Trophoblast cell (in vitro differentiated cells and primary cell): Measurements from ENCODE around the gene CSTF1.

Source experiments
- DNase-seq, 2 donors: peaks; one replicate each; pipeline ENCODE4 v3.0.0-alpha.2; 2016
- H2AFZ ChIP-seq: 2 replicates; pipeline ENCODE4 v1.6.1; 2013; ENCODE audit warnings: low read length, moderate library complexity, mild to moderate bottlenecking; ENCODE audit not compliant: insufficient read depth, poor library complexity
- H2AK5ac ChIP-seq: 2 replicates; pipeline ENCODE4 v1.6.1; 2013; ENCODE audit warnings: mild to moderate bottlenecking, low read length
- H2BK120ac ChIP-seq: 2 replicates; pipeline ENCODE4 v1.6.1; 2013; ENCODE audit warnings: low read length, mild to moderate bottlenecking, moderate library complexity; ENCODE audit not compliant: insufficient read depth, poor library complexity
- H2BK12ac ChIP-seq: 2 replicates; pipeline ENCODE4 v1.6.1; 2013; ENCODE audit warnings: mild to moderate bottlenecking, low read length, moderate library complexity
- H2BK5ac ChIP-seq: 2 replicates; pipeline ENCODE4 v1.6.1; 2013; ENCODE audit warnings: low read length, low read depth, moderate library complexity, mild to moderate bottlenecking; ENCODE audit not compliant: poor library complexity
- H3K14ac ChIP-seq: 2 replicates; pipeline ENCODE4 v1.6.1; 2013; ENCODE audit warnings: mild to moderate bottlenecking, low read length
- H3K18ac ChIP-seq: 2 replicates; pipeline ENCODE4 v1.6.1; 2013; ENCODE audit warnings: mild to moderate bottlenecking, low read length
- H3K23ac ChIP-seq: 2 replicates; pipeline ENCODE4 v1.6.1; 2013; ENCODE audit warnings: low read length
- H3K27ac ChIP-seq: 2 replicates; pipeline ENCODE4 v1.5.1; 2013; ENCODE audit warnings: low read depth, mild to moderate bottlenecking, inconsistent platforms, low read length, moderate library complexity
- H3K27me3 ChIP-seq: 2 replicates; pipeline ENCODE4 v1.6.1; 2013; ENCODE audit warnings: inconsistent platforms, mild to moderate bottlenecking, low read length, moderate library complexity; ENCODE audit not compliant: insufficient read depth
- H3K36me3 ChIP-seq, 2 experiments: 1 replicate in 1 of 2; 2 replicates in 1 of 2; pipeline ENCODE4 v1.6.1; 2013; ENCODE audit warnings: low read length in 2 of 2, mild to moderate bottlenecking in 2 of 2, moderate library complexity in 1 of 2; ENCODE audit not compliant: insufficient read depth in 2 of 2, control insufficient read depth in 1 of 2
- H3K4ac ChIP-seq: 2 replicates; pipeline ENCODE4 v1.6.1; 2013; ENCODE audit warnings: low read depth, mild to moderate bottlenecking, low read length, moderate library complexity
- H3K4me1 ChIP-seq, 2 experiments: 1 replicate in 1 of 2; 2 replicates in 1 of 2; pipeline ENCODE4 v1.6.1; 2013; ENCODE audit warnings: low read length in 2 of 2, mild to moderate bottlenecking in 2 of 2, moderate library complexity in 1 of 2; ENCODE audit not compliant: insufficient read depth in 2 of 2, control insufficient read depth in 1 of 2
- H3K4me2 ChIP-seq: 2 replicates; pipeline ENCODE4 v1.6.1; 2013; ENCODE audit warnings: inconsistent platforms, mild to moderate bottlenecking, low read length, moderate library complexity
- H3K4me3 ChIP-seq: 2 replicates; pipeline ENCODE4 v1.5.1; 2013; ENCODE audit warnings: mild to moderate bottlenecking, low read depth, low read length, inconsistent platforms
- H3K79me1 ChIP-seq: one replicate; pipeline ENCODE4 v1.6.1; 2013; ENCODE audit warnings: low read length
- H3K79me2 ChIP-seq: 2 replicates; pipeline ENCODE4 v1.6.1; 2013; ENCODE audit warnings: low read length, mild to moderate bottlenecking; ENCODE audit not compliant: control insufficient read depth, insufficient read depth, poor library complexity
- H3K9ac ChIP-seq: 2 replicates; pipeline ENCODE4 v1.6.1; 2013; ENCODE audit warnings: mild to moderate bottlenecking, low read length
- H3K9me3 ChIP-seq: 2 replicates; pipeline ENCODE4 v1.6.1; 2013; ENCODE audit warnings: low read depth, mild to moderate bottlenecking, control low read depth, inconsistent platforms, low read length; ENCODE audit not compliant: insufficient read depth
- H4K12ac ChIP-seq: 2 replicates; pipeline ENCODE4 v1.6.1; 2013; ENCODE audit warnings: low read depth, mild to moderate bottlenecking, low read length, moderate library complexity
- H4K8ac ChIP-seq: 2 replicates; pipeline ENCODE4 v1.6.1; 2013; ENCODE audit warnings: low read depth, mild to moderate bottlenecking, low read length, moderate library complexity
- H4K91ac ChIP-seq: one replicate; pipeline ENCODE4 v1.6.1; 2013; ENCODE audit warnings: low read depth, mild to moderate bottlenecking, low read length, moderate library complexity
- WGBS: extraction: QIAGEN DNeasy Blood & Tissue Kit; methylation state at CpG from one replicate; pipeline ENCODE4 v1.1.7; 2013; ENCODE audit warnings: missing lambda C conversion rate; ENCODE audit not compliant: insufficient read length, insufficient coverage; ENCODE audit errors: extremely low coverage; 5-methylcytosine and 5-hydroxymethylcytosine counted together

CSTF1 gene

DNA sequence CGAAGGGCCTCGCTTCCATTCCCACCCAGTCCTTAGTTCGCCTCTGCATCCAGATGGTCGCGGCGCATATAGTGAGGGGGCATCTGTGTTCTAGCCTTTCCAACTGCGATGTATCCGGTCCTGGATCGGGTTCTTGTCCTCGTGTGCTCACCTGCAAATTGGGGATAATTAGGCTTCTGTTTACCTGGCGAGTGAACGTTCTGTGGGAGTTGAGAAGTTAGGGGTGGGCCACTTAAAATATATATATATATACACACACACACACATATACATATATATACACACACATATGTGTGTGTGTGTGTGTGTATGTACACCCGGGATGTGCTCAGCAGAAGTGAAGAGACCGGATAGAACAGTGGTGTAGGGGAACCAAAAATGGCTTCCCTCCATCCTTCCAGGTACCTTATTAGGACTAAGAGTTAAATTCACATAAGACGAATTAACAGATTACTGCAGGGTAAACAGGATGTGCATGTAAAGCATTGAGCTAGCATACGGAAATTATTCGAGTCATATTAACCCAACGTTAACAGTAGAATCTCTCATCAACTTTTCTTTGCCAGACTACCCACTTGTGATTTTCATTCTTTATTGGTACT is 537 bp downstream of the CSTF1 start:
- WGBS = no CpG with 5 or more reads among the region's 18 CpGs
- H3K27me3 ChIP-seq = no peaks in the 10 kb centered on the region
- H2BK12ac ChIP-seq = no peak overlapping the region
- peaks cover 0 to 8% of the 10 kb centered on the region in 2 experiments for H3K4me1 ChIP-seq
- peak overlapping the region; percentile 13 for H2AFZ ChIP-seq
- peak overlapping the region; percentile 9 for H3K4ac ChIP-seq
- peak overlapping the region; percentile 40 for H4K8ac ChIP-seq
- H3K14ac ChIP-seq = peak overlapping the region; percentile 38
- peaks cover 9% of the 10 kb centered on the region for H3K79me1 ChIP-seq
- H3K9me3 ChIP-seq = no peaks in the 10 kb centered on the region
- peak overlapping the region; percentile 67 for H3K4me2 ChIP-seq
- H2BK5ac ChIP-seq = peak overlapping the region; percentile 66
- DNase-seq = no peak
- H2BK120ac ChIP-seq = peak overlapping the region; percentile 40
- H3K4me3 ChIP-seq = peak overlapping the region; percentile 90
- H2AK5ac ChIP-seq = no peak overlapping the region
- peaks cover 14% of the 10 kb centered on the region for H3K79me2 ChIP-seq
- peak overlapping the region; percentile 83 for H3K9ac ChIP-seq
- H3K27ac ChIP-seq = peak overlapping the region; percentile 81
- peak overlapping the region; percentile 78 for H4K12ac ChIP-seq
- H3K23ac ChIP-seq = no peak overlapping the region
- H3K36me3 ChIP-seq = peaks cover 12 to 40% of the 10 kb centered on the region in 2 experiments
- peak overlapping the region; percentile 17 for H4K91ac ChIP-seq
- H3K18ac ChIP-seq = peak overlapping the region; percentile 4

DNA sequence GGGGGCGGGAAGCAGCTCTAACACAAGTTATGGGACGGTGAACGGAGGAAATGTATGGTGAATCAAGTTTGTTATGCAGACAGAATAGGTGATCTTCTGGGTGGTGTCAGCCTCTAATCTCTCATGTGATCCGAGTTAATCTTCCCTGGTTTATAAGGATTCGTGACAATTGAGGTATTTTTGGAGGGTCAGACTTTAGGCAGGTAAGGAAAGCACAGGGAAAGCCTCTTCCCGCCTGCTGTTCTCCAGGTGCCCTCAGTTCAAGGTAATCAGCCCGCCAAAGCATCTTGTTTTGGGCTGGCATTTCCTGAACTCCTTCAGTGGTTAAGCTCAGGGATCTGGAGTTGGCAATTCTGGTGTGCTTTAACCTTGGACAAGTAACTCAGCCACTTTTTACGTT is 1.2 kb downstream of the CSTF1 start:
- Histone ChIP-seq H4K12ac (peak overlapping the region; percentile 41), H4K91ac (no peak overlapping the region), H3K4me3 (no peak overlapping the region), H3K9ac (no peak overlapping the region), H3K27me3 (no peaks in the 10 kb centered on the region), H3K79me1 (peaks cover 9% of the 10 kb centered on the region), H2BK5ac (no peak overlapping the region), H3K4ac (peak overlapping the region; percentile 60), H3K4me2 (peak overlapping the region; percentile 67), H3K9me3 (no peaks in the 10 kb centered on the region), H3K18ac (no peak overlapping the region), H3K79me2 (peaks cover 14% of the 10 kb centered on the region), H2AFZ (no peak overlapping the region), H2BK12ac (no peak overlapping the region), H3K27ac (no peak overlapping the region), H2AK5ac (no peak overlapping the region), H4K8ac (no peak overlapping the region), H2BK120ac (no peak overlapping the region), H3K4me1 (peaks cover 0 to 8% of the 10 kb centered on the region in 2 experiments), H3K36me3 (peaks cover 11 to 41% of the 10 kb centered on the region in 2 experiments), H3K23ac (no peak overlapping the region), H3K14ac (no peak overlapping the region)
- no peak for DNase-seq
- no CpG with 5 or more reads among the region's 8 CpGs for whole genome bisulfite sequencing

DNA sequence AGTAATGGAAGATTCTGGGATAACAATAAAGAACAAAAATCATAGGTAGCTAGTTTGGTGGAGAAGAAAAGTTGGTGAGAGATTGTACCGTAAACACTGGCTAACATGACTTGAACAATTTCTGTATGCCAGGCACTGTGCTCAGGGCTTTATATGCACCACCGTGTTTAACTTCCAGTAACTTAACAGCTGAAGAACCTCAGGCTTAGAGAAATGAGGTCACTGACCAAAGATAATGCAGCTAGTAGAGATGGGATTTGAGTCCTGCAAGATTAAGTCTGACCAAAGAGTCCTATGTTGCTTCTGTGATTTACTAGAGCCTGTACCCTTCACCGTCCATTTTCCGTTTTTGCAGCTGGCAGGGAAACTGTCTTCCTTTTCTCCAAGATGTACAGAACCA is 2.7 kb downstream of the CSTF1 start:
- no peak overlapping the region for H3K4me2 ChIP-seq
- H3K14ac ChIP-seq = no peak overlapping the region
- no CpG with 5 or more reads among the region's 4 CpGs for WGBS
- no peak overlapping the region for H2BK12ac ChIP-seq
- peaks cover 8 to 35% of the 10 kb centered on the region in 2 experiments for H3K36me3 ChIP-seq
- H4K91ac ChIP-seq = no peak overlapping the region
- H3K4me3 ChIP-seq = no peak overlapping the region
- H4K12ac ChIP-seq = no peak overlapping the region
- no peak overlapping the region for H3K23ac ChIP-seq
- no peak overlapping the region for H2AK5ac ChIP-seq
- H4K8ac ChIP-seq = no peak overlapping the region
- peaks cover 9% of the 10 kb centered on the region for H3K79me1 ChIP-seq
- H3K18ac ChIP-seq = no peak overlapping the region
- H3K9me3 ChIP-seq = no peaks in the 10 kb centered on the region
- no peak overlapping the region for H3K9ac ChIP-seq
- H3K4me1 ChIP-seq = peaks cover 0 to 8% of the 10 kb centered on the region in 2 experiments
- no peak overlapping the region for H3K27ac ChIP-seq
- no peaks in the 10 kb centered on the region for H3K27me3 ChIP-seq
- H2AFZ ChIP-seq = no peak overlapping the region
- H2BK120ac ChIP-seq = no peak overlapping the region
- no peak overlapping the region for H2BK5ac ChIP-seq
- no peak for DNase-seq
- peaks cover 14% of the 10 kb centered on the region for H3K79me2 ChIP-seq
- H3K4ac ChIP-seq = no peak overlapping the region

DNA sequence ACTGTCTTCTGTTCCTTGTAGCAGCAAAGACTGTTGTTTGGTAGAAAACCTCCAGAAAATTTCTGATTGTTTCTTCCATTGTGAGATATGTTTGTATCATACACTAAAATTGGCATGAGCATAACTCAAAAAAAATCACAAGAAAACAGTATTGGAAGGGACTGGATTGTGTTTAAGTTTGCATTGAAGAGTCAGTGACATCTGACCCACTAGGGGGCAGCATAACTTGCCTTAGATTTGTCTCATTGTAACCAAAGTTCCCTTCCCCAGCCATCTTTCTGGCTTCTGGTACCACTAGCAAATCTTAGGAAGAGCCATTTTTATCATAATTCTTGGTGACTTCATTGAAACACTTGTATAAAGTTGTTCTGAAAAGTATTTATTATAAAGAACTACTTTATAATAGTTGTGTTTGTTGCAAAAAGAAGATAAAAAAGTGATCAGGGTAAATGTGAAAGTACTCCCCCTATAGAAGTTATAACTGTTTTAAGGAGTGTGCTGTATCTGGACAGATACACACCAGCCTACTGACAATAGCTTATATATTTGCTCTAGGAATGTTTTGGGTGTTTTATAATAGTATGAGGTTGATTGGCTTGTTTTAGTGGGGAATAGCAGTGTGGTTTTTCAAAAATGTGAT is 7.7 kb downstream of the CSTF1 start:
- H4K8ac ChIP-seq = no peak overlapping the region
- H3K27ac ChIP-seq = no peak overlapping the region
- H2BK12ac ChIP-seq = no peak overlapping the region
- H3K79me2 ChIP-seq = no peaks in the 10 kb centered on the region
- no peak overlapping the region for H2BK120ac ChIP-seq
- H3K4me3 ChIP-seq = no peak overlapping the region
- H3K9me3 ChIP-seq = peaks cover 2% of the 10 kb centered on the region
- H3K9ac ChIP-seq = no peak overlapping the region
- no peak overlapping the region for H4K91ac ChIP-seq
- no peak overlapping the region for H2AK5ac ChIP-seq
- peaks cover 18 to 46% of the 10 kb centered on the region in 2 experiments for H3K36me3 ChIP-seq
- peak; percentile 55 to 87 for DNase-seq
- no peak overlapping the region for H2BK5ac ChIP-seq
- no peak overlapping the region for H3K4me2 ChIP-seq
- H3K4ac ChIP-seq = no peak overlapping the region
- no peak overlapping the region for H3K18ac ChIP-seq
- H2AFZ ChIP-seq = no peak overlapping the region
- no peak overlapping the region for H4K12ac ChIP-seq
- no peak overlapping the region for H3K14ac ChIP-seq
- H3K4me1 ChIP-seq = no peaks in the 10 kb centered on the region
- H3K79me1 ChIP-seq = no peaks in the 10 kb centered on the region
- H3K27me3 ChIP-seq = no peaks in the 10 kb centered on the region
- no peak overlapping the region for H3K23ac ChIP-seq
